GM21526 (cell line): Measurements from ENCODE around the gene PDXP.
A peak's percentile ranks its signal among the peaks of the same experiment; 100 is the strongest.

Experiments
- ATAC-seq: cut with Tn5 transposase; IDR thresholded peaks from one replicate; pipeline ENCODE4 v1.9.1; 2021; ENCODE audit warnings: moderate library complexity; ENCODE audit not compliant: unreplicated experiment, low FRiP score

PDXP gene

GRCh38 chr22:37627545-37627944 lies 31.0 kb upstream of the PDXP start:
- ATAC-seq, result no peak

- no peak for ATAC-seq
Observed at GRCh38 chr22:37628830-37629229, 29.7 kb upstream of the PDXP start.

GRCh38 chr22:37629928-37630327 lies 28.6 kb upstream of the PDXP start:
- ATAC-seq, result no peak

GRCh38 chr22:37630839-37631435 lies 27.6 kb upstream of the PDXP start:
- ATAC-seq, result no peak

- no peak for ATAC-seq
Observed at GRCh38 chr22:37631448-37632173, 26.9 kb upstream of the PDXP start.

- ATAC-seq, result no peak
Observed at GRCh38 chr22:37632174-37633088, 26.1 kb upstream of the PDXP start.

GRCh38 chr22:37633089-37633624 lies 25.4 kb upstream of the PDXP start:
- peak; percentile 34 for ATAC-seq

GRCh38 chr22:37633625-37634416 lies 24.7 kb upstream of the PDXP start:
- ATAC-seq, result peak; percentile 45

- no peak for ATAC-seq
Observed at GRCh38 chr22:37634417-37634924, 24.1 kb upstream of the PDXP start.

- no peak for ATAC-seq
Observed at GRCh38 chr22:37635157-37635556, 23.4 kb upstream of the PDXP start.

GRCh38 chr22:37636186-37636948 lies 22.2 kb upstream of the PDXP start:
- ATAC-seq, result no peak

- no peak for ATAC-seq
Observed at GRCh38 chr22:37636949-37637273, 21.6 kb upstream of the PDXP start.

- no peak for ATAC-seq
Observed at GRCh38 chr22:37638391-37639069, 20.0 kb upstream of the PDXP start.

GRCh38 chr22:37639070-37639760 lies 19.3 kb upstream of the PDXP start, which contains the start of gene SH3BP1:
TSS of gene SH3BP1 (plus strand) at chr22:37639669. CDS start at chr22:37639788, 119 bp downstream.
- ATAC-seq, result no peak

- no peak for ATAC-seq
Observed at GRCh38 chr22:37639771-37640590, 18.5 kb upstream of the PDXP start.

GRCh38 chr22:37640591-37641560 lies 17.6 kb upstream of the PDXP start:
- ATAC-seq, result no peak
